HG02981 (cell line): Measurements from ENCODE around the gene UBE4B.
"Not testable (repeated sequence)": the region's sequence is repeated elsewhere in the genome, so short reads cannot be mapped to it uniquely, and the experiment has no call there.

Experiments used
- ATAC-seq: cut with Tn5 transposase; IDR thresholded peaks from one replicate; pipeline ENCODE4 v1.9.1; 2021; ENCODE audit warnings: mild to moderate bottlenecking, moderate library complexity; ENCODE audit not compliant: unreplicated experiment

UBE4B gene

DNA sequence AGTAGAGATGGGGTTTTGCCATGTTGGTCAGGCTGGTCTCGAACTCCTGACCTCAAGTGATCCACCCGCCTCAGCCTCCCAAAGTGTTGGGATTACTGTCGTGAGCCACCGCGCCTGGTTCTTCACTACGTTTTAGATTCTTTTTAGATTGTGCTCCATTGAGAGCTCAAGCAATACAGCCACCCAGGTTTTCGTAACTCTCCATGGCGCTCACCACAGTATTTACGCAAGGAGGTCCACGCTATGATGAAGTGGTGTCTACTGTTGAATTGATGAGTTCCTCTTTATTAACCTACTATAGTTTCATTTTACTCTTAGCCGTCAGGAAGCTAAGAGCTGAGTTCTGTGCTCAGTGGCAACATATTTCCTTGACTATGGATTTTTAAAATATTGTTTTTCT lies 175.8 kb downstream of the UBE4B start:
- ATAC-seq, result no peak

DNA sequence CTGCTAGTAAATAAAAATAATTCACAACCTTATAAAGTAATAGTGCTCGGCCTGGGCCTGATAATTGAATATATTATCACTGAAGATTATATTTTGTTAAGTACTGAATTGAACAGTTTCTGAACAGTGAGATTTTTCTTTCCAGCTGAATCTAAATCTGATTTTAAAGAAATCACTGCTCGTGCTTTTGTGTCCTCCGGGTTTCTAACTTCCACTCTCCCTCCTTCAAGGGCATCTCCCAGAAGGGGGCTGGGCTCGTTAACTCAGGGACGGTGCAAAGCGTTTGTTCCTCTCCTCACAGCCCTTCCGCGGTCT lies 176.8 kb downstream of the UBE4B start:
- no peak for ATAC-seq

DNA sequence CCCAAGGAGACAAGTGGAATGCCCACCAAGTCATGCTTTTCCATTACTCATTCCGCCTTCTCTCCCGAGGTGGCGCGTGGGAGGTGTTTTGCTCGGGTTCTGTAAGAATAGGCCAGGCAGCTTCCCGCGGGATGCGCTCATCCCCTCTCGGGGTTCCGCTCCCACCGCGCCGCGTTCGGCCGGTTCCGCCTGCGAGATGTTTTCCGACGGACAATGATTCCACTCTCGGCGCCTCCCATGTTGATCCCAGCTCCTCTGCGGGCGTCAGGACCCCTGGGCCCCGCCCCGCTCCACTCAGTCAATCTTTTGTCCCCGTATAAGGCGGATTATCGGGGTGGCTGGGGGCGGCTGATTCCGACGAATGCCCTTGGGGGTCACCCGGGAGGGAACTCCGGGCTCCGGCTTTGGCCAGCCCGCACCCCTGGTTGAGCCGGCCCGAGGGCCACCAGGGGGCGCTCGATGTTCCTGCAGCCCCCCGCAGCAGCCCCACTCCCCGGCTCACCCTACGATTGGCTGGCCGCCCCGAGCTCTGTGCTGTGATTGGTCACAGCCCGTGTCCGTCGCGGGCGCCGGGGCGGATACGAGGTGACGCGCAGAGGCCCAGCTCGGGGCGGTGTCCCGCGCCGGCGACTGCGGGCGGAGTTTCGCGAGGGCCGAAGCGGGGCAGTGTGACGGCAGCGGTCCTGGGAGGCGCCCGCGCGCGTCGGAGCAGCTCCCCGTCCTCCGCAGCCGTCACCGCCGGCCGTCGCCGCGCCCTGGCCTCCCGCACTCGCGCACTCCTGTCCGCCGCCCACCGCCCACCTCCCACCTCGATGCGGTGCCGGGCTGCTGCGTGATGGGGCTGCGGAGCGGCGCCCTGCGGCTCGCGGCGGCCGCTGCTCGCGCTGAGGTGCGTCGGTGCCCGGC lies 177.4 kb downstream of the UBE4B start, which contains the start of gene KIF1B:
Gene KIF1B (plus strand): TSS at position 666 of the 906 bp plus-strand sequence. CDS start 21,759 bp downstream, outside the sequence.
- ATAC-seq, result peak; percentile 99

- peak; percentile 13 for ATAC-seq
These were observed 178.4 kb downstream of the UBE4B start for GRCh38 chr1:10210841-10211804.

DNA sequence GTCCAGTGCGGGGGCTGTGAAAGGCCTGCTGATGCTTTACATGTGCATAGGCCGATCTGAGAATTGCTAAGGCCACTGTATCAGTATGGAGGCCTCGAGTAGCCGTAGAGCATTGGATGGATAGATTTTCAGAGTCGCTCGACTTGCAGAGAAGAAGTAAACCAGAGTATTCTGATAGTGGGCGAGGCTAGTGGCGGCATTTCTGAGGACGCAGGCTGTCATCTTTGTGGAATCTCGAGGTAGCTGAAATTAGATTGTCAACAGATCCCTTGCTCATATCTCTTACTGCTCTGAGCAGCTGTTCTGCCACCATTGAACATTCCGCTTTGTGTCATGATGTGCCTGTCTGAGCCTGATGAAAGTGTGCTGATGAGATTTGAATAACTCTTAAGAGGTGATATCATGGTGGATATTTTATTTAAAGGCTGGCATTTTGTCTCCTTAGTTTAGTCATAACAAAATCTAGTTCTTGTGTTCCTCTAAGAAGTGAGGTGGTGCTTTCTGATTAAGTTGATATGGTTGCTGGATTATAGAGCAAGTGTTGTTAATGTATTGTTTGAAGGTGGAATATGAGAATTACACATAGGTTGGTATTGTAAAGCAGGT lies 179.2 kb downstream of the UBE4B start:
- ATAC-seq, result no peak

GRCh38 chr1:10212476-10212875 lies 179.7 kb downstream of the UBE4B start:
- ATAC-seq, result no peak

- ATAC-seq, result no peak
These were observed 180.5 kb downstream of the UBE4B start for GRCh38 chr1:10213186-10213705.

DNA sequence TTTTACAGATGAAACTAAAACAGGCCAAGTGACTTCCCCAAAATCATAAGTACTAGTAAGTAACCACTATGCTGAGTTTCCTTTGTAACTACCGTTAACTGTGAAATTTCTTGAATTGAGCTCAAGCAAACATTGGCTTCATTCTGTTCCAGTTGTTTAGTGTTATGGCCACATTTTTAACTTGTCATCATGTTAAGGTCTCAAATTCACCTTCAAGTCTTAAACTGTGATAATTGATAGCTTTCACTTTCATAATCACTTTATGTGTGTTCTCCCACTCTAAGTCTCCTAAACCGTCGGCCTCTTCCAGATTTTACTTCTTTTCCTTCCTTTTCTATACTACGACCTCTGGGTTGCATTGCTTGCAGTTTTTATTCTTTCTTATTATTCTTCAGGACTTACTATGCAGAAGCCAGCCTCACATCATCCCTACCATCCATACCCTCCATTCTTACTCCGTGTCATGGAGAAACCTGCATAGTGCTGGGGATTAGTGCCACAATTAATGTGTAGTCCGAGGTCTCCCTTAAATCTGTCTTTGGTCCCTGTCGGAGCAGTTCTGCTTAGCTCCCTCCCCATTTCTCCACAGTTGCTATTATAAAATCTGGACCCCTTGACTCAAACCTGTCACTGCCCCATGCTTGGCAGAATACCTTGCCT lies 183.5 kb downstream of the UBE4B start:
- no peak for ATAC-seq

GRCh38 chr1:10217748-10218441 lies 185.1 kb downstream of the UBE4B start:
- ATAC-seq, result no peak

DNA sequence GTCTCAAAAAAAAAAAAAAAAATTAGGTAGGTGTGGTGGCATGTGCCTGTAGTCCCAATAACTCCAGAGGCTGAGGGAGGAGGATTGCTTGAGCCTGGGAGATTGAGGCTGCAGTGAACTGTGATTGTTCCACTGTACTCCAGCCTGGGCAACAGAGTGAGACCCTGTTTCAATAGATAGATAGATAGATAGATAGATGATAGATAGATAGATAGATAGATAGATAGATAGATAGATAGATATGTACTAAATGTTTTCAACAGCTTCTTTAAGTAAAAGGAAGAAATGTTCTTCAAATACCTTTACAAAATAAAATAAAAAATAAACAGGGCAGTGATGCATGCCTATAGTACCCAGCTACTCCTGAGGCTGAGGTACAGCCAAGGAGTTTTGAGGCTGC lies 187.4 kb downstream of the UBE4B start:
- no peak for ATAC-seq

DNA sequence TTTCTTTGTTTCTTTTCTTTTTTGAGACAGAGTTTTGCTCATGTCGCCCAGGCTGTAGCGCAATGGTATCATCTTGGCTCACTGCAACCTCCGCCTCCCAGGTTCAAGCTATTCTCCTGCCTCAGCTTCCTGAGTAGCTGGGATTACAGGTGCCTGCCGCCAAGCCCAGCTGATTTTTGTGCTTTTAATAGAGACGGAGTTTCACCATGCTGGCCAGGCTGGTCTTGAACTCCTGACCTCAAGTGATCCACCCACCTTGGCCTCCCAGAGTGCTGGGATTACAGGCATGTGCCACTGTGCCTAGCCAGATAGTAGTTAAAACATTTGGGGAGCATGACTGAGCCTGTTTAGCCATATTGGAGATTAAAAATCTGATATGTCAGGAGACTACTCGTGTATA lies 187.9 kb downstream of the UBE4B start:
- not testable (repeated sequence) for ATAC-seq

DNA sequence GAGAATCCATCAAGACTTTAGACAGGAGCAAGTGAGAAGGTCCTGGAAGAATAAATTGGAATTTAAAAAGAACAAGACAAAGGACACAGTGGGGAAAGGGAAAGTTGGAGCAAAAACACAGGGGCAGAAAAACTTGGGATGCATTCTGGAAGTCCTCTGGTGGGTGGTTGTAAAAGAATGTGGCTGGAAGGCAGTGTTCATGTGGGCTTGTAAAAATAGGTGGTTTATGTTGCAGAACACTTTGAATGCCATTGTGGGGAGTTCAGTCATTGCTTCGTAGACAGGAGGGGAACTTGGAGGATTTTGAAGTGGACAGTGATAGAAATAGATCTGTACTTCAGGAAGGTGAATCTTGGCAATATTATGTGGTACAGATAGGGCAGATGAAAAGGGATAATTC lies 192.8 kb downstream of the UBE4B start:
- ATAC-seq, result no peak

GRCh38 chr1:10228528-10228927 lies 195.8 kb downstream of the UBE4B start:
- no peak for ATAC-seq

DNA sequence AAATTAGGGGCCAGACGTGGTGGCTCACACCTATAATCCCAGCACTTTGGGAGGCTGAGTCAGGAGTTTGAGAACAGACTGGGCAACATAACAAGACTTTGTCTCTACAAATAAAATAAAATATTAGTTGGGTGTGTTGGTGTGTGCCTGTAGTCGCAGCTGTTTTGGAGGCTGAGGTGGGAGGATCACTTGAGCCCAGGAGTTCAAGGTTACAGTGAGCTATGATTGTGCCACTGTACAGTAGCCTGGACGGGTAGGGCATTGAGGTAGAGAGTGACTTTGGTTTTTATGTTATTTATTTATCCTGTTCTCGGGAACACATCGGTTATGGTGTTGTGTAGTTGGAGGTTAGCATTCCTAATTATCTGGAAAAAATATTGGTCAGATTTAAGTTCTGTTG lies 197.1 kb downstream of the UBE4B start:
- ATAC-seq, result no peak
